ENCODE results near the gene CANX.

Gene CANX

DNA sequence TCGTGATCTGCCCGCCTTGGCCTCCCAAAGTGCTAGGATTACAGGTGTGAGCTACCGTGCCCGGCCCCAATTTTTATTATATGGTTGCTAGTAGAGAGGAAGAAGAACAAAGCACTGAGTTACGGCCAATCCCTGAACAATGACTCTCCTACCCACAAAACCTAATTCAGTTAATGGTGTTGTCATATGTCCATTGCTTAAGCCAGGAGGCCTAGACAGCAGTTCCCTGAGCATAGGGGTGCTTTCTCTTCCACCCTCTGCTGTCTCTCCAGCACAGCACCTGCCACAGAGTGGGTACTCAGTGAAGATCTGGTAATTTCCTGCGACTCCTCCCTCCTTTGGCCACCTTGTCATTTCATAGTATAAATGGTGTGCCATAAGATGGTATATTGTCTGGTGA is 73.6 kb downstream of the CANX start:
- peak; percentile 73 for DNase-seq (ENCODE audit: low read depth)
- TF ChIP-seq, protein P1, sequence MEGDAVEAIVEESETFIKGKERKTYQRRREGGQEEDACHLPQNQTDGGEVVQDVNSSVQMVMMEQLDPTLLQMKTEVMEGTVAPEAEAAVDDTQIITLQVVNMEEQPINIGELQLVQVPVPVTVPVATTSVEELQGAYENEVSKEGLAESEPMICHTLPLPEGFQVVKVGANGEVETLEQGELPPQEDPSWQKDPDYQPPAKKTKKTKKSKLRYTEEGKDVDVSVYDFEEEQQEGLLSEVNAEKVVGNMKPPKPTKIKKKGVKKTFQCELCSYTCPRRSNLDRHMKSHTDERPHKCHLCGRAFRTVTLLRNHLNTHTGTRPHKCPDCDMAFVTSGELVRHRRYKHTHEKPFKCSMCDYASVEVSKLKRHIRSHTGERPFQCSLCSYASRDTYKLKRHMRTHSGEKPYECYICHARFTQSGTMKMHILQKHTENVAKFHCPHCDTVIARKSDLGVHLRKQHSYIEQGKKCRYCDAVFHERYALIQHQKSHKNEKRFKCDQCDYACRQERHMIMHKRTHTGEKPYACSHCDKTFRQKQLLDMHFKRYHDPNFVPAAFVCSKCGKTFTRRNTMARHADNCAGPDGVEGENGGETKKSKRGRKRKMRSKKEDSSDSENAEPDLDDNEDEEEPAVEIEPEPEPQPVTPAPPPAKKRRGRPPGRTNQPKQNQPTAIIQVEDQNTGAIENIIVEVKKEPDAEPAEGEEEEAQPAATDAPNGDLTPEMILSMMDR (IDR thresholded peaks at IDR 0.05; ENCODE audit: low read depth, low read length): no peak
- TF ChIP-seq POLR2A (IDR thresholded peaks at IDR 0.05; ENCODE audit: extremely low read depth, insufficient read length) (no peak), MYC (IDR thresholded peaks at IDR 0.05; ENCODE audit: low read depth, low read length) (peak; percentile 44; the same call in 1 of the 2 replicates)
- TF ChIP-seq, protein P2, sequence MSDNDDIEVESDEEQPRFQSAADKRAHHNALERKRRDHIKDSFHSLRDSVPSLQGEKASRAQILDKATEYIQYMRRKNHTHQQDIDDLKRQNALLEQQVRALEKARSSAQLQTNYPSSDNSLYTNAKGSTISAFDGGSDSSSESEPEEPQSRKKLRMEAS (IDR thresholded peaks at IDR 0.05; ENCODE audit: low read depth, low read length): peak; percentile 17; the same call in 1 of the 2 replicates
- no peak overlapping the region for H3K4me3 ChIP-seq (ENCODE audit: low read depth, low read length)

DNA sequence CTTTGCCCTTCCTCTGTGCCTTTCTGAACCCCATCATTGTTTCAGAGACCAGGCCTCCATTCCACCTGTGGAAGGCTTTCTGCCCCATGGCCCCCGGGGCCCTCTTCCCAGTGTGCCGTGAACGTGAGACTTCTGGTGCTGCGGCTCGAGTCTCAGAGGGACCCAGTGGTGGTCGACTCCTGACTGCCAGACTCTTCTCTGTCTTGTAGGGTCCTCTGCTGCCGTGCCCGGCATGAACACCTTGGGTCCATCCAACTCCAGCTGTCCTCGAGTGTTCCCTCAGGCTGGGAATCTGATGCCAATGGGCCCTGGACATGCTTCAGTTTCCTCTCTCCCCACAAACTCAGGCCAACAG is 74.9 kb downstream of the CANX start:
- H3K4me3 ChIP-seq (ENCODE audit: low read depth, low read length): no peak overlapping the region
- DNase-seq (ENCODE audit: low read depth): no peak
- TF ChIP-seq MYC (IDR thresholded peaks at IDR 0.05; ENCODE audit: low read depth, low read length) (no peak), POLR2A (IDR thresholded peaks at IDR 0.05; ENCODE audit: extremely low read depth, insufficient read length) (no peak)
- TF ChIP-seq, protein P2 (IDR thresholded peaks at IDR 0.05; ENCODE audit: low read depth, low read length): no peak
- TF ChIP-seq, protein P1 (IDR thresholded peaks at IDR 0.05; ENCODE audit: low read depth, low read length): no peak

DNA sequence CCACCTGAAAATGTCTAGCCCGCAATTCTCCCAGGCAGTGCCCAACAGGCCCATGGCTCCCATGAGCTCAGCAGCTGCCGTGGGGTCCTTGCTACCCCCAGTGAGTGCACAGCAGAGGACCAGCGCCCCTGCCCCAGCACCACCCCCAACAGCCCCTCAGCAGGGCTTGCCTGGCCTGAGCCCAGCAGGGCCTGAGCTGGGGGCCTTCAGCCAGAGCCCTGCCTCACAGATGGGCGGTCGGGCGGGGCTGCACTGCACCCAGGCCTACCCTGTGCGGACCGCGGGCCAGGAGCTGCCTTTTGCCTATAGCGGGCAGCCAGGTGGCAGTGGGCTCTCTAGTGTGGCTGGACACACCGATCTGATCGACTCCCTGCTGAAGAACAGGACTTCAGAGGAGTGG is 75.7 kb downstream of the CANX start:
- no peak for TF ChIP-seq POLR2A (IDR thresholded peaks at IDR 0.05; ENCODE audit: extremely low read depth, insufficient read length)
- TF ChIP-seq, protein P2 (IDR thresholded peaks at IDR 0.05; ENCODE audit: low read depth, low read length): no peak
- TF ChIP-seq, protein P1 (IDR thresholded peaks at IDR 0.05; ENCODE audit: low read depth, low read length): no peak
- no peak for TF ChIP-seq MYC (IDR thresholded peaks at IDR 0.05; ENCODE audit: low read depth, low read length)
- H3K4me3 ChIP-seq (ENCODE audit: low read depth, low read length): no peak overlapping the region
- DNase-seq (ENCODE audit: low read depth): no peak

DNA sequence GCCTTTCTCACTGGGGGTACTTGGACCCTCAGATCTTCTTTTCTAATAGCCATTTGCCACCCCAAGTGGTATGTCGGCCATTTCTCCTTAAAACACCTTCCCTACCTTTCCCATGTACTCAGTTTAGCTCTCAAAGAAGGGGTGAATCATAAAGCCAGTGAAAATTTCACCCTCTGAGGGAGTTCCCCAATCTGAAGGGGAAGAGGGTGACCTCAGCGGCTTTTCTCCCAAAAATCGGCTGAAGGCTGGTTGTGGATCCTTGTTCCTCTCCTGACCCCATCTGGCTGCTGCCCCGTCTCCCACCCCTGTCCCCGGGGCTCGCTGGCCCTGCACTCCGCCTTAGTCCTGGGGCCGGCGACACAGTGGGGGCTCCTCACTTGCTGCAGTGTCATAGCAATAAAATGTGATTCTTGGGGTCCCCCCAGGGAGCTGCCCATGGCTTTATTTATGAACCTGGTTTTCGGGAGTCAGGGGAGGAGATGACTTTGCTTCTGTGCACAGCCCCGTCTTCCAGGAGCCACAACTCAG is 77.7 kb downstream of the CANX start:
- H3K4me3 ChIP-seq (ENCODE audit: low read depth, low read length): no peak overlapping the region
- TF ChIP-seq POLR2A (IDR thresholded peaks at IDR 0.05; ENCODE audit: extremely low read depth, insufficient read length) (no peak), MYC (IDR thresholded peaks at IDR 0.05; ENCODE audit: low read depth, low read length) (no peak)
- TF ChIP-seq, protein P2 (IDR thresholded peaks at IDR 0.05; ENCODE audit: low read depth, low read length): no peak
- TF ChIP-seq, protein P1 (IDR thresholded peaks at IDR 0.05; ENCODE audit: low read depth, low read length): no peak
- no peak for DNase-seq (ENCODE audit: low read depth)

DNA sequence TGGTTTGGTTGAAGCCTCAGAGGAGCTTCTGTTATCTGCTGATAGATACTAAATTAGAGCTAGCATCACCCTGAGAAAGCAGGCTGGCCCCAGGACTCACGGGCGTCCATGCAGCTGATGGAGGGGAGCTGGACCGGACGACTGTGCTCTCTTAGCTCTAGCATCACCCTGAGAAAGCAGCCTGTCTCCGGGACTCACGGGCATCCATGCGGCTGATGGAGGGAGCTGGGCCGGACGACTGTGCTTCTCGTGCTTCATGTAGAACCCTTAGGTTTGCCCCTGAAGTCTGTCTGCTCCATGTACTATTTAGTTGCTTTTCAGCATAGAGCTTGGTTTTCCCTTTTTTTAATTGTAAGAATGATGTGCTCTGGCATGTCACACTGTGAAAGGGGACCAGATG is 78.7 kb downstream of the CANX start:
- TF ChIP-seq MYC (IDR thresholded peaks at IDR 0.05; ENCODE audit: low read depth, low read length): no peak
- no peak for TF ChIP-seq POLR2A (IDR thresholded peaks at IDR 0.05; ENCODE audit: extremely low read depth, insufficient read length)
- TF ChIP-seq, protein P2 (IDR thresholded peaks at IDR 0.05; ENCODE audit: low read depth, low read length): no peak
- TF ChIP-seq, protein P1 (IDR thresholded peaks at IDR 0.05; ENCODE audit: low read depth, low read length): no peak
- no peak overlapping the region for H3K4me3 ChIP-seq (ENCODE audit: low read depth, low read length)
- no peak for DNase-seq (ENCODE audit: low read depth)

All from NB4 (cell line).